DND-41 (cell line): ENCODE data around the gene OPCML.

Source experiments
- ATAC-seq: fragments of 200-7000 bp; cut with Tn5 transposase; 3 replicates; pipeline ENCODE4 v1.9.1; 2021; ENCODE audit warnings: low read depth; ENCODE audit not compliant: insufficient read depth
- DNase-seq: peaks from one replicate; pipeline ENCODE4 v3.0.0-alpha.2; 2020
- H2AFZ ChIP-seq: 2 replicates; pipeline ENCODE4 v1.6.0; 2012; ENCODE audit warnings: low read depth, low read length
- H3K27ac ChIP-seq: 2 replicates; pipeline ENCODE4 v1.5.1; 2012; ENCODE audit warnings: low read length, inconsistent platforms
- H3K27me3 ChIP-seq: fragments of 200-600 bp; sonication (generic); 2 replicates; pipeline ENCODE4 v1.6.0; 2012; ENCODE audit warnings: low read length, mild to moderate bottlenecking, inconsistent platforms; ENCODE audit not compliant: insufficient read depth, poor library complexity
- H3K36me3 ChIP-seq: 2 replicates; pipeline ENCODE4 v1.5.1; 2012; ENCODE audit warnings: low read length, inconsistent platforms; ENCODE audit not compliant: insufficient read depth
- H3K4me1 ChIP-seq: 2 replicates; pipeline ENCODE4 v1.5.1; 2012; ENCODE audit warnings: mild to moderate bottlenecking, low read length; ENCODE audit not compliant: insufficient read depth
- H3K4me2 ChIP-seq: 2 replicates; pipeline ENCODE4 v1.6.0; 2012; ENCODE audit warnings: mild to moderate bottlenecking, moderate library complexity, low read length, inconsistent platforms; ENCODE audit not compliant: insufficient read depth
- H3K4me3 ChIP-seq, 2 experiments: fragments of 200-600 bp in 1 of 2; shearing (Covaris generic) in 1 of 2; 2 replicates each; pipeline ENCODE4 v1.5.1; 2012 to 2016; ENCODE audit warnings: inconsistent platforms in 2 of 2, low read length in 2 of 2, mild to moderate bottlenecking in 2 of 2, low read depth in 1 of 2, moderate library complexity in 1 of 2
- H3K79me2 ChIP-seq: 2 replicates; pipeline ENCODE4 v1.6.0; 2012; ENCODE audit warnings: low read length, inconsistent platforms; ENCODE audit not compliant: insufficient read depth
- H3K9ac ChIP-seq: 2 replicates; pipeline ENCODE4 v1.6.0; 2012; ENCODE audit warnings: low read depth, mild to moderate bottlenecking, inconsistent platforms, low read length, moderate library complexity
- H3K9me3 ChIP-seq: 2 replicates; pipeline ENCODE4 v1.5.1; 2012; ENCODE audit warnings: low read length, moderate library complexity, mild to moderate bottlenecking, inconsistent platforms; ENCODE audit not compliant: insufficient read depth, severe bottlenecking
- H4K20me1 ChIP-seq: 2 replicates; pipeline ENCODE4 v1.6.0; 2012; ENCODE audit warnings: low read length; ENCODE audit not compliant: insufficient read depth
- EZH2 ChIP-seq: IDR thresholded peaks from 3 replicates; pipeline ENCODE4 v1.6.1; 2012; ENCODE audit warnings: borderline replicate concordance, low read depth, mild to moderate bottlenecking, moderate library complexity, low read length, inconsistent platforms; ENCODE audit not compliant: severe bottlenecking
- TF ChIP-seq, protein P1 (sequence below): IDR thresholded peaks from 2 replicates; pipeline ENCODE4 v1.5.1; 2012; ENCODE audit warnings: borderline replicate concordance, low read length, moderate library complexity, mild to moderate bottlenecking; ENCODE audit not compliant: poor library complexity, severe bottlenecking; ENCODE audit errors: extremely low read depth

The OPCML gene

DNA sequence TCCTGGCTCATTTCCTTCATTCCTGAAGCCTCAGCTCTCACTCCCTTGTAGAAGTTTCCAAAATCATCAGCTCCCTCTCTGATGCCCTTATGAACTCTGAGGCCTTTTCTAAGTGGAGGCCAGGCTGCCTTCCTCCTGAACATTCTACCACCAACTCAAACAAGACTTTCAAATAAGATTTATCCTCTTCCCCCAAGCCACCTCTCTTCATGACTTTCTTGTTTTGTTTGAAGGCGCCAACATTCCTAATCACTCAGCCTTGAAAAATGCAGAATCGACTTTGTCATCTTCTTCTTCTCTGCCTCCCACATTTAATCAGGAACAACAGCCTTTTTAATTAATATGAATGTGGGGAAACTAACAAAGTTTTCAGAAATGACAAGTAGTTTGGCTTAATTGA, 927.9 kb downstream of the OPCML start:
- no peaks in the 10 kb centered on the region for H3K79me2 ChIP-seq
- no peaks in the 10 kb centered on the region for H4K20me1 ChIP-seq
- H3K4me2 ChIP-seq = no peak overlapping the region
- H3K27ac ChIP-seq = no peak overlapping the region
- H3K27me3 ChIP-seq = peaks cover 6% of the 10 kb centered on the region
- no peak overlapping the region for H2AFZ ChIP-seq
- no peaks in the 10 kb centered on the region for H3K36me3 ChIP-seq
- H3K9ac ChIP-seq = no peak overlapping the region
- no peaks in the 10 kb centered on the region for H3K9me3 ChIP-seq
- no peak for TF ChIP-seq EZH2
- TF ChIP-seq, protein P1, sequence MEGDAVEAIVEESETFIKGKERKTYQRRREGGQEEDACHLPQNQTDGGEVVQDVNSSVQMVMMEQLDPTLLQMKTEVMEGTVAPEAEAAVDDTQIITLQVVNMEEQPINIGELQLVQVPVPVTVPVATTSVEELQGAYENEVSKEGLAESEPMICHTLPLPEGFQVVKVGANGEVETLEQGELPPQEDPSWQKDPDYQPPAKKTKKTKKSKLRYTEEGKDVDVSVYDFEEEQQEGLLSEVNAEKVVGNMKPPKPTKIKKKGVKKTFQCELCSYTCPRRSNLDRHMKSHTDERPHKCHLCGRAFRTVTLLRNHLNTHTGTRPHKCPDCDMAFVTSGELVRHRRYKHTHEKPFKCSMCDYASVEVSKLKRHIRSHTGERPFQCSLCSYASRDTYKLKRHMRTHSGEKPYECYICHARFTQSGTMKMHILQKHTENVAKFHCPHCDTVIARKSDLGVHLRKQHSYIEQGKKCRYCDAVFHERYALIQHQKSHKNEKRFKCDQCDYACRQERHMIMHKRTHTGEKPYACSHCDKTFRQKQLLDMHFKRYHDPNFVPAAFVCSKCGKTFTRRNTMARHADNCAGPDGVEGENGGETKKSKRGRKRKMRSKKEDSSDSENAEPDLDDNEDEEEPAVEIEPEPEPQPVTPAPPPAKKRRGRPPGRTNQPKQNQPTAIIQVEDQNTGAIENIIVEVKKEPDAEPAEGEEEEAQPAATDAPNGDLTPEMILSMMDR = no peak
- H3K4me1 ChIP-seq = no peaks in the 10 kb centered on the region
- ATAC-seq (no peak), DNase-seq (no peak)
- no peak overlapping the region for H3K4me3 ChIP-seq

DNA sequence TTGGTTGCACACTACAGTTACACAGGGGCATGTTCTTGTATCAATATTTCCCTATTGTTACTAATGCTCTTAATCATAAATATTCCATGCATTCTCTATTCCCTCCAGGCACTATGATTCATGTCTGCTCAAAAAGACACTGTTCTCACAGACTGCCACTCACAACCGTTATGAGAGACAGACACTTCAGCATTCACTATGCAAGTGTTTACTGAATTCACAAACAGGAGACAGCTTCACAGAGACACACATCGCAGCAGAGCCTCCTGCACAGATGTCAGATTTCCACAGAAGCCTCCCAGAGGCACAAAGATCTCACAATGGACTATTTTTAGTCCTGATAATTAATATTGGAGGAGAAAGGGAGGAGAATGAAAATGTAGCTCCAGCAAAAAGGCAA, 930.4 kb downstream of the OPCML start:
- no peak for DNase-seq
- H3K4me3 ChIP-seq = no peak overlapping the region
- no peaks in the 10 kb centered on the region for H3K36me3 ChIP-seq
- H3K27me3 ChIP-seq = peaks cover 6% of the 10 kb centered on the region
- H3K27ac ChIP-seq = no peak overlapping the region
- H3K4me1 ChIP-seq = no peaks in the 10 kb centered on the region
- H4K20me1 ChIP-seq = no peaks in the 10 kb centered on the region
- no peak for ATAC-seq
- TF ChIP-seq EZH2 = no peak
- TF ChIP-seq, protein P1 = no peak
- no peak overlapping the region for H3K9ac ChIP-seq
- H3K9me3 ChIP-seq = no peaks in the 10 kb centered on the region
- H3K79me2 ChIP-seq = no peaks in the 10 kb centered on the region
- H3K4me2 ChIP-seq = no peak overlapping the region
- H2AFZ ChIP-seq = no peak overlapping the region

DNA sequence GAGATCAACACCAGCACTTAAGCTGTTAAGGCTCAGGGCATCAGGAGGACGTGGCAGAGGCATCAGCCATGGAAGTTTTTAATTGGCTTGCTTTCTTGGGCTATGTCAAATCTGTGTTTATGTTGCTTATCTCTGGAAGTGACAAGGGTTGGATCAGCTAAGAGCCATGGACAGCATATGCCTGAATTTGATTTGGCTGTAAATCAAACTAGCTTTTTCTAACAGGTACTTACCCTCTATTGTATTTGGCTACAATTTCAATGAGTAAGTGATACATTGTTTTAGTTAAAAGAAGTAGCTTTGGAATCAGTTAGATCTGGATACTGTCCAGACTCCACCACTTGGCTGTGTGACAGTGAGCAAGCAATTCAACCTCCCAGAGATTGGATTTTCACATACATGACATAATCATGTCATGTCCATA, 936.6 kb downstream of the OPCML start:
- no peak overlapping the region for H3K4me2 ChIP-seq
- no peaks in the 10 kb centered on the region for H3K36me3 ChIP-seq
- DNase-seq = no peak
- no peaks in the 10 kb centered on the region for H3K4me1 ChIP-seq
- no peak overlapping the region for H2AFZ ChIP-seq
- H3K4me3 ChIP-seq = no peak overlapping the region
- no peak overlapping the region for H3K27ac ChIP-seq
- H4K20me1 ChIP-seq = no peaks in the 10 kb centered on the region
- no peak overlapping the region for H3K9ac ChIP-seq
- no peaks in the 10 kb centered on the region for H3K9me3 ChIP-seq
- TF ChIP-seq, protein P1 = no peak
- no peak for TF ChIP-seq EZH2
- no peaks in the 10 kb centered on the region for H3K27me3 ChIP-seq
- no peaks in the 10 kb centered on the region for H3K79me2 ChIP-seq
- no peak for ATAC-seq

DNA sequence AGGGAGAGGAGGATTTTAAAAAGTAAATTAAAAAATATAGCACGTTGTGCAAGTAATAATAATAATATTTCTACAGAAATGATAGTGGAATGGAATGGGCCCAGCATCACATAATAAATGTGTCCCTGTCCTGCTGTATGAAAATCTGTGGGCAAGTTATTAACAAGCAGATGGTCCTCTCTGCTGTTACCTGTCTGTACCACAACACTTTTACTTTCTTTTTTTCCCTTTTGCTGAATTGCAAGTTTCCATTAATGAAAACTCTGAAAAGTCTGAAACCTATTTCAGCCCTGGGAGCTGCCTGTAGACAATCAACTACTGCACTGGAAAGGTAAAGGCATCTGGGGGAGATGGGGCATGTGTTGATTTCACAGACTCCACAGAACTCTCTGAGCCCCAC, 937.1 kb downstream of the OPCML start:
- Histone ChIP-seq H3K4me3 (no peak overlapping the region), H3K27ac (no peak overlapping the region), H3K36me3 (no peaks in the 10 kb centered on the region), H2AFZ (no peak overlapping the region), H3K79me2 (no peaks in the 10 kb centered on the region), H3K27me3 (no peaks in the 10 kb centered on the region), H3K4me2 (no peak overlapping the region), H3K9ac (no peak overlapping the region), H4K20me1 (no peaks in the 10 kb centered on the region), H3K9me3 (no peaks in the 10 kb centered on the region), H3K4me1 (no peaks in the 10 kb centered on the region)
- no peak for TF ChIP-seq EZH2
- TF ChIP-seq, protein P1 = no peak
- no peak for ATAC-seq
- DNase-seq = no peak
